Occipital lobe (tissue), 2 donors: ENCODE data around the gene PDPN. TPM values are rescaled to one million over a fixed set of nuclear protein-coding genes. Genes with fewer than 3 reads are reported as not detected.

Source experiments
- DNase-seq: peaks from one replicate; lab custom pipeline; 2025; lab: John Stamatoyannopoulos, UW
- total RNA-seq: library from RNA; depleted of rRNA; stranded (reverse); fragments of >200 nt; gene quantifications from one replicate; pipeline ENCODE4 v1.2.3, GENCODE V29; 2014

Gene PDPN
- total RNA-seq, 1 donor from 2014 or later = 5.9 TPM

DNA sequence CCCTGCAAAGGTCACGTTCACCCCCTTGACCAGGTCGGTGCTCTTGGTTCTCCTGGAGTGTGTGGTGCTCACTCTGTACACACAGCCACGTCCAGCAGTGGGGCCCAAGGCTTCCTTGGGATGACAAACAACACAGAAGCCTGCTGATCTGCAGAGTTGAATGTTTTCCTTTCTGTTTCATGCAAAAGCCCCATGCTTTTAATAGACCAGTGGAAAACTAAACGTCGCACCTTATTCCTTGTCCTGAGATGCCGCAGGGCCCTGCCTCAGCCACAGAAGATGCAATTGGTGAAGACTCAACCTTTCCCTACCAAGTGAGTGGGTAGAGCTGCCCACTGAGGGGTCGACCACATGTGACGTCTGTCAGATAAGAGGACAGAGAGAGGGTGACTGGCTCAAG is 5.8 kb upstream of the PDPN start:
- no peak for DNase-seq

DNA sequence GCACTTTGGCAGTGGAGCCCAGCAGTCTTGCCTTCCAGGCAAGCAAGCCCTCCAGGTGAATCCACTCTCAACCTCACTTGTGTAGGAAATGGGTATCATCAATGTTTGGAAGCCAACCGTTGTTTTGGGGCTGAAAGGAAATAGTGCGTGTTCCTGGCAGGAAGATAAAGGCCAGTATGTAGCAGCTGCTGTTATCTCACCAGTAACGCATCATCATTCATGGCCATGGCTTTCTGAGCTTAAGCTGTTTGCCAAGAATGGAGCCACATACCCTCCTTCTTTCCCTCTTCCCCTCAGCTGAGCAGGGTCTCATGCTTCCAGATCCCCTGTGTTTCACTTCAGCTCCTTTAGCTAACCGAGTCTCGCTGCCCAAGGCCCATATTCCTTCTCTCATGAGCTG is 2.2 kb upstream of the PDPN start:
- DNase-seq = no peak

DNA sequence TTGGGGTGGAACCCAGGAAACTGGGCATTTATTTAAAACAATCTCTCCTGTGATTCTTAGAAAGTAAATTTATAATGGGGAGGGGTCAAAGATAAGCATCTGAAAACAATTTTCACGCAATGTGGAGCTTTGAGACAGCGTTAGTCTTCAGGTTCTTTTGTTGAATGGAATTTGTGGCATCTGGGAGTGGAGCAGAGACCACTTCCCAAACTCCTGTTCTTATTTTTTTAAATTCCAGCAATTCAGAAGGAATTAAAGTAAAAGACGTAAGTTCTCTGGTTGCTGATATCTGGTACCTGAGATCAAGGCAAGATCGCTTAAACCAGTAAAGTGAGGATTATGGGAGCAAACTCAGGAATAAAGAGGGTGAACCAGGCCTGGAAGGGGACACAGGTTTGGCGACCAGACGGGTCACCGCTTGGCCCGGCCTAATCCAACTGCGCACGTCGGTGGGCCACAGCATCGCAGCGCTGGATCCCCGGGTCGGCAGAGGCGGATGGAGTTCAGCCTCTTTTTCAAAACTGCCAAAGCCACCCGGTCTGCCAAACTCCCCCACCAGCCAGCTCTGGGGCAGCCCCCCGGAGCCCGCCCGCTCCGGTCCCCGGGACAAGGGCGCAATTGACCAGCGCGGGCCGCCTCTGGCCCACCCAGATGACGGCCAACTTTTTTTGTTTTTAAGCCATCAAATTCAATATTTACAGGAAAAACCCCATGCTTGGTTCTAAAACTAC is 754 bp upstream of the PDPN start:
- no peak for DNase-seq

- peak; percentile 30 for DNase-seq
These were observed 547 bp downstream of the PDPN start for GRCh38 chr1:13583966-13584791.

- DNase-seq = no peak
These were observed 1.4 kb downstream of the PDPN start for GRCh38 chr1:13584876-13585611.

DNA sequence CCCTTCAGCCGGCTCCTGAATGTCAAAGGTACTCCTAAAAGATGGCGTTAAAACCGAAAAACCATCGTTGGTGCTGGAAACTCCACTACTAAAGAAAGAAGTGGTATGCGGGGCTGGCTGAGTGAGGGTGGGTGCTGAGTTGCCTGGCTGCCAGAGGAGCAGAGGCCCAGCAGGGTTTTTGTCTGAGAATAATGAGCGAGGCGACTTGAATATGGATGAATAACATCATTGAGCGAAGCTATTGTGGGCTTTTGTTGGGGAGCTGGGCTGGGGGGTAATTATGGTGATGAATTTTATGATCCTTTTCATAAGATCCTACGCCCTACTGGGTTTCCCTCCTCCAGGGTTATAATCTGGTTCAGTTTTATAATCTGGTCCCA is 2.0 kb downstream of the PDPN start:
- DNase-seq = no peak

DNA sequence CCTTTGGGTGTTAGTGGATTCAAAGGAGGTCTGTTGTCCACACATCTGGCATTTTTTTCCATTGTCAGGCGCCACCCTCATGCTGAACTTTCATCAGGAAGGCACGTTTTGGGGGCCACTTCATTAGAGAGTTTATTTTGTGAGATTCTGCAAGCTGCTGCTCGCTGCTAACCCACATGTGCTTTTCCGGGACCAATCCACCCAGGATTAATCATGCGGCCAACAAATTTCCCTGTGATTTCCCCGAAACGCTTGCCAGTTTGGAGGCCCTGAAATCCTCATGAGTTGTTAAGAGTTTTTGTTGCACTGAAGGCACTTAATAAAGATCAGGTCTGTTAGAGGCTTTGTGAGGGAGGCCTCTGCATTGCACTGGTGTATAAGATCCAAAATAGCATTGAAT is 2.4 kb downstream of the PDPN start:
- DNase-seq = no peak

DNA sequence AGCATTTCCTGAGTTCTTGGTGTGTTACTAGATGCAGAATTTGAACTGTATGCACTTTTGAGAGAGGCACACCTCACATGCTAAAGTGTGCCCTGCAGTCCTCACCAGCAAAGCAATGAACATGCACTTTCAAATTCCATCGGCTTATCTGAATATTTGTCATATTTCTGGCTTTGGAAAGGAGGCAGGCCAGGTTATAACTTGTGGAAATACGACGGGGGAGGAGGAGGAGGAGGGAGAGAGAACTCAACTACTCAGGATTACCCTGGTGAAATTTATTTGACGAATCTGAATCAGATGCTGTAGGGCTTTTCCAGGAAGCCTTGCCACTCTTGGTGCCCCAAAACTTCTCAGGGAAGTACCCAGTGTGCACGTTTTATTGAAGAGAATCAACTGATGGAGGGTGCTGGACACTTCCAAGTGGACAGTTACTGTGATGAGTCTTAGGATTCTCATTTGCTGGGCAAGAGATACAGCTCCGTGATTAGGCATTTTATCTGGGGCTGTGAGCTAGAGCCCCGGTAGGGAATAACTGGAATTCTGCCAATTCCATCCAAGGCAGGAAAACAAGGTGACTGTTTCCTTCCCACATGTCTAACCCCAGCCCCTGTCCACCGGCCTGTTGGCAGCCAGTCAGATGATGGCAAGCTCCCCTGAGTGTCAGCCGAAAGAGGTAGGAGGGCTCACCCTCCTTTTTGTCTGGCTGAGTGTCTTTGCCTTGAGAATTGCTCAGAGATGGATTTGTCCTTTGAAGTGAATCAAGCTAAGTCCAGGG is 3.8 kb downstream of the PDPN start:
- no peak for DNase-seq

DNA sequence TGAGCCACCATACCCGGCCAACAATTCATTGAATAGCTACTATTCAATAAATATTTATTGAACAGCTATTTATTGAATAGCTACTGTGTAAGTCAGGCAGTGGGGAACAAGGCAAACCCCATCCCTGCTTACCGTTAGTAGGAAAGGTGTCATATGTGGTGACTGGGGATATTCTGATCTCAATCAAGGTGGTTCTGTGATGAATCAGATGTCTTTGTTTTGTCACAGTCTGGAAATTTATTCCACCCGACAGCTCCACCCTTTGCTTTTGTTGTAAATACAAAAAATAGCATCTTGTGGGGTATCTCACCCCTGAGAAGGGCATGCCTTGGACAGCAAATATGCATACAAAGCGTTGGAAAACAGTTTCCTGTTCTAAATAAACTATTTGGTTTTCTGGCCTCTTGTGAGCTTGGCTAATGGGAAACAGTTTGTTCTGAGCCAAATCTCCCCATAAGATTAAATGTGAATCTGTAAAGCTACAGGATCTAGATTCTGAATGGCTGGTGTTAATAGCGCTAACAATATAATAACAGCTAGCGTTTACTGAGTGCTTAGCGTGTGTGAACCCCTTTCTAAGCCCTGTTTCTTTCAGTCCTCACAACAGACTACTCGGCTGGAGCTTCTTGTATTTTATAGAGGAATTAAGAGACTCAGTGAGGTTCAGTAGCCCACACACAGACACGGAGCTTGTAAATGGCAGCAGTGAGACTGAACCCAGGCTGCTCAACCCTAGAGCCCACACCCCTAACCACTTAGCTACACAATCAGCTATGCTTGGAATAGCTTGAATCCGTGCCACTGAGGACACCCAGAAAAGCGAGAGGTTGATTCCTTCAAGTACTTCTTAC is 5.5 kb downstream of the PDPN start:
- no peak for DNase-seq

- no peak for DNase-seq
These were observed 6.9 kb downstream of the PDPN start for GRCh38 chr1:13590486-13590885.

- DNase-seq = no peak
These were observed 10.0 kb downstream of the PDPN start for GRCh38 chr1:13593511-13594131.

- no peak for DNase-seq
These were observed 11.8 kb downstream of the PDPN start for GRCh38 chr1:13595411-13595810.

DNA sequence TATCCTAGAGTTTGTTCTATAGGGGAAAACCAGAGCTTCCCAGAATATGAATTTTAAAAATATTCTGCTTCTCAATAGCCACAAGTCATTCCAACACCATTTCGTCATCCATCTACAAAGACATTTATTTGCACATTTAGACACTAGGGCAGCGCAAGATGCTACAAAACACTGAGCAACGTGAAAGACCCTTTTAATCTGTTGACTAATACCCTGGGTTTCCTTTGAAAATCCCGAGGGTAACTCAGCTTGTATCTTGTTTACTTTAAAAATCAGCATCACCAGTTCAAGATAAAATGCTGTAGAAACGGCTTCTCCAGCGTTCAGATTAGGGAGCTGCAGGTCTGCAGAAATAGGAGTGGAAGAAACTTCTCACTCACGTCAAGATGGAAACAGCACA is 13.5 kb downstream of the PDPN start:
- no peak for DNase-seq

GRCh38 chr1:13600762-13601453 is 17.3 kb downstream of the PDPN start:
- DNase-seq = no peak

DNA sequence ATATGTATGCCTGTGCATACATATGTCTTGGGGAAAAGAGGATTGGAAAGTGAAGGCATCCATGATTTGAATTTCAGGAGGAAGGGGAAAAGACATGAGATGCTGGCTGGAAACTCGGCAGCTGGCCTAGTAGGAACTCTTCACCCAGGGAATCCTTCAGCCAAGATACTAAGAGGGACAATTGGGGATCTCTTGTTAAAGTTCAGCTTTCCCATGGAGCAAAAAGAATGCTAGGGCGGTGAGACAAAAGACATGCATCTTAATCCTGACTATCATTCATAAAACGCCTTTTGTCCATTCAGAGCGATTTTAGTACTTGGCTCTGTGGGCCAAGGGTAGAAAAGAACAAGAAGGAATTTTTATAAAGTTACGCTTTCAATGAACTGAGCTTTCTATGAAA is 20.5 kb downstream of the PDPN start:
- no peak for DNase-seq

- no peak for DNase-seq
These were observed 21.1 kb downstream of the PDPN start for GRCh38 chr1:13604721-13605120.

GRCh38 chr1:13605159-13605558 is 21.5 kb downstream of the PDPN start:
- DNase-seq = no peak

DNA sequence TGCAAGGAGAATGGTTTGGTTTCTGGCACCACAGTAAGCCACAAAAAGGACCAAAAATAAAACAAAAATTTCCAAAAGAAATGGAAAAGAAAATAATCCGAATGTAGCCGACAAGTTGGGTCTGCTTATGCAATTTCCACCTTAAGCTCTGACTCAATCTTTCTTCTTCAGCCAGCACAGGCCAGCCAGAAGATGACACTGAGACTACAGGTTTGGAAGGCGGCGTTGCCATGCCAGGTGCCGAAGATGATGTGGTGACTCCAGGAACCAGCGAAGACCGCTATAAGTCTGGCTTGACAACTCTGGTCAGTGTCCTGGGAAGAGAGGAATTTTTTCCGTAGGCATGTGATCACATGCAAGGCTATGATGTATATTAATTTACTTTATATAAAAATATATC is 23.4 kb downstream of the PDPN start:
- no peak for DNase-seq

DNA sequence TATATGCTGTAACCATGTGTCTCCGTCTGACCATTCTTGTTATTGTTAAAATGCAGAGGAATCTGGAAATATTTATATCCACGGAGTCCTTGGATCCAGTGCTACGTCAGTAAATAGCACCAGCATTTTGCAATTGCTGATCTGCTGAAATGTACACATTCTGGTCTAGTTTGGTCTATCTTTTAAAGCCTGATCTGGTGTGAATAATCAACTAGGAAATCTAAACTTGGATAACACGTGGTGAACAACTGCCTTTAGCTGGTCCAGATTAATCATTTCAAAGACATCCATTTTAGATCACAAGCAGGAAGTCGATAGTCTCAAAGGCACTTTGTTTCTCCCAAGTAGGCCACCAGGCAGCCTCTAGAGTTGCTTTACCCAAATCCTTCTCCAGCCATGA is 32.6 kb downstream of the PDPN start:
- DNase-seq = no peak

DNA sequence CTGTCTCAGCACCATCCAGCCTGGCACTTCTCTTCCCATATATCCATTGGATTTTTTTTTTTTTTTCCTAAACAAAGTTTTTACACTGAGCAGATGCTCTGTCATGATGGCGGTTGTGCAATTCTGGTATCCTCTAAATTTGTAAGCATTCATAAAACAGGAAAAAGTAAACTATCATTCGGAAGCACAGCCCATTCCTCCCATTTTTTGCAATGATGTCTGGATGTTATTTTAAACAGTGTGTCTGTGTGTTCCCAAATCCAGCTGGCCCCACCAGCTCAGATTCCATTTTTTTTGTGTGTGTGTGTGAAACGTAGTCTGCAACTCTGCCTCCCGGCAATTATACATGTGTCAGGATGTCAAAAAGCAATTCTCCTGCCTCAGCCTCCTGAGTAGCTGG is 33.5 kb downstream of the PDPN start:
- DNase-seq = no peak
